HG02884 (cell line): Measurements from ENCODE around the gene FLNC.

ENCODE experiments used
- ATAC-seq: cut with Tn5 transposase; IDR thresholded peaks from one replicate; pipeline ENCODE4 v1.9.1; 2021; ENCODE audit warnings: mild to moderate bottlenecking, moderate library complexity; ENCODE audit not compliant: unreplicated experiment

Gene FLNC, protein sequence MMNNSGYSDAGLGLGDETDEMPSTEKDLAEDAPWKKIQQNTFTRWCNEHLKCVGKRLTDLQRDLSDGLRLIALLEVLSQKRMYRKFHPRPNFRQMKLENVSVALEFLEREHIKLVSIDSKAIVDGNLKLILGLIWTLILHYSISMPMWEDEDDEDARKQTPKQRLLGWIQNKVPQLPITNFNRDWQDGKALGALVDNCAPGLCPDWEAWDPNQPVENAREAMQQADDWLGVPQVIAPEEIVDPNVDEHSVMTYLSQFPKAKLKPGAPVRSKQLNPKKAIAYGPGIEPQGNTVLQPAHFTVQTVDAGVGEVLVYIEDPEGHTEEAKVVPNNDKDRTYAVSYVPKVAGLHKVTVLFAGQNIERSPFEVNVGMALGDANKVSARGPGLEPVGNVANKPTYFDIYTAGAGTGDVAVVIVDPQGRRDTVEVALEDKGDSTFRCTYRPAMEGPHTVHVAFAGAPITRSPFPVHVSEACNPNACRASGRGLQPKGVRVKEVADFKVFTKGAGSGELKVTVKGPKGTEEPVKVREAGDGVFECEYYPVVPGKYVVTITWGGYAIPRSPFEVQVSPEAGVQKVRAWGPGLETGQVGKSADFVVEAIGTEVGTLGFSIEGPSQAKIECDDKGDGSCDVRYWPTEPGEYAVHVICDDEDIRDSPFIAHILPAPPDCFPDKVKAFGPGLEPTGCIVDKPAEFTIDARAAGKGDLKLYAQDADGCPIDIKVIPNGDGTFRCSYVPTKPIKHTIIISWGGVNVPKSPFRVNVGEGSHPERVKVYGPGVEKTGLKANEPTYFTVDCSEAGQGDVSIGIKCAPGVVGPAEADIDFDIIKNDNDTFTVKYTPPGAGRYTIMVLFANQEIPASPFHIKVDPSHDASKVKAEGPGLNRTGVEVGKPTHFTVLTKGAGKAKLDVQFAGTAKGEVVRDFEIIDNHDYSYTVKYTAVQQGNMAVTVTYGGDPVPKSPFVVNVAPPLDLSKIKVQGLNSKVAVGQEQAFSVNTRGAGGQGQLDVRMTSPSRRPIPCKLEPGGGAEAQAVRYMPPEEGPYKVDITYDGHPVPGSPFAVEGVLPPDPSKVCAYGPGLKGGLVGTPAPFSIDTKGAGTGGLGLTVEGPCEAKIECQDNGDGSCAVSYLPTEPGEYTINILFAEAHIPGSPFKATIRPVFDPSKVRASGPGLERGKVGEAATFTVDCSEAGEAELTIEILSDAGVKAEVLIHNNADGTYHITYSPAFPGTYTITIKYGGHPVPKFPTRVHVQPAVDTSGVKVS (N-terminal part only)

GRCh38 chr7:128830231-128831177 lies at the start of gene FLNC:
Gene FLNC, plus strand, starts transcription at chr7:128830406. Its CDS starts 232 bp downstream, at chr7:128830638.
- ATAC-seq = no peak

GRCh38 chr7:128781126-128781525 lies 49.1 kb upstream of the FLNC start:
- ATAC-seq = no peak

- ATAC-seq = no peak
Measured at GRCh38 chr7:128781851-128782250, 48.4 kb upstream of the FLNC start.

DNA sequence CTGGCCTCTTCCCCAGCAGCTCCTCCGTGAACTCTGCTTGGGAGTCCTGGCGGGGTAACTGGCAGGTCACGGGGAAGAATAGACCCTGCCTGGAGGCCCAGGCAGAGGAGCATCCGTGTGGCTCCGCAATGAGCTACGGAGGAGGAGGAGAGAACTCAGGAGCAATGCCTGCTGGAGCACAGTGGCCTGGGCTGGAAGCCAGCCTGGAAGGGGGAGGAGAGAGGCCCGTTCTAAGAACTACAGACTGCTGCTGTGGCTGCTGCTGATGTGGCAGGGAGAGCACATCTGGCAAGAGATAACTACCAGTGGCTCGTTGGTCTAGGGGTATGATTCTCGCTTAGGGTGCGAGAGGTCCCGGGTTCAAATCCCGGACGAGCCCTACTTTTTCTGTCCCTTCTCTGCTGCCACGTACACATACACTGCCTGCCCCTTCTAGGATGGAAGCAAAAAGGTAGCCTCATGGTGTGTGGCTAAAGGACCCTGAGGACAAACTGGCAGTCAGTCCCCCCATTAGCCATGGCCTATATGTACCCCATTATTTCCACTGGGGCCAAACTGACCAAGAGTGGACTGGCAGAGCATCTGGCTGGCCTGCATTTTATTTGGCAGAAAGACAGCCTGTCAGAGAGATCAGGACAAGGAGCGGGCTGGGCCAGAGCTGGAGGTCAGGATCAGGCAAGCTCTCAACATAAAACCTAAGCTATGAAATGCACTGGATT lies 46.9 kb upstream of the FLNC start:
- ATAC-seq = no peak

- no peak for ATAC-seq
Measured at GRCh38 chr7:128785738-128786137, 44.5 kb upstream of the FLNC start.

- no peak for ATAC-seq
Measured at GRCh38 chr7:128788446-128789412, 41.5 kb upstream of the FLNC start.

DNA sequence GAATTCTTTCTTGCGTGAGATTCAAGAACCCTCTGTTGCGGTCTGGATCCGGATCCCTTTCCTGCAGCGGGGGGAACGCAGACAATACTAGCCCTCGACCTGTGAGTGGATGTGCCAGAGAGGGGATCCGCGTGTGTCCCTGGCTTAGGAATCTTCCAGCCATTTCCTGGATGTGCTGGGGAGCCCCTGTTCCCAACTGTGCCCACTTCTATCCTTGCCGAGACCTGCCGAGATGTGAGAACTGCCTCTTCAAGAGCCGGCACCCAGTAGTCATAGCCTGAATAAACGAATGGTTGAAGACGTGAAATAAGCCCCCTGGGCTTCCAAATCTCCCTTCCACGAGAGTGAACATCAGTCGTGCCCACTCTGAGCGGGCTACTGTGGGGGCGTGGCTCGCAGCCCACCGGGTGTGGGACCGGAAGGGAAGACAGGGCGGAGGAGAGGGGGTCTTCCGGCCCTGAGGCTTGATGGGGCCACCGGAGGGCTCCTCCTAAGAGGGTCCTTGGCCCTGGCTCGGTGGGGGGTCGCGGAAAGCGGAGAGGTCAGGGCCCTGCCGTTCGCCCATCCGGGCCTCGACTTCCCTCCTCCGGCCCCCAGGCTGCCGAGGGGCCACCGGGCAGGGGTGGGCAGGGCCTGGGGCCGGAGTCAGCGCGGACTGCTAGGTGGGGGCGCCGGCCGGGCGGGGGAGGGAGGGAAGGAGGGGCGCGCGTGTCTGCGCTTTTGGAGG lies 39.7 kb upstream of the FLNC start:
- ATAC-seq = no peak

- peak; percentile 76 for ATAC-seq
Measured at GRCh38 chr7:128791121-128791971, 38.9 kb upstream of the FLNC start, which contains the start of gene CCDC136. Gene CCDC136, plus strand, starts transcription at chr7:128791968. Its CDS starts 444 bp downstream, at chr7:128792412.

- no peak for ATAC-seq
Measured at GRCh38 chr7:128791972-128792327, 38.3 kb upstream of the FLNC start.

- no peak for ATAC-seq
Measured at GRCh38 chr7:128792471-128793180, 37.6 kb upstream of the FLNC start.

DNA sequence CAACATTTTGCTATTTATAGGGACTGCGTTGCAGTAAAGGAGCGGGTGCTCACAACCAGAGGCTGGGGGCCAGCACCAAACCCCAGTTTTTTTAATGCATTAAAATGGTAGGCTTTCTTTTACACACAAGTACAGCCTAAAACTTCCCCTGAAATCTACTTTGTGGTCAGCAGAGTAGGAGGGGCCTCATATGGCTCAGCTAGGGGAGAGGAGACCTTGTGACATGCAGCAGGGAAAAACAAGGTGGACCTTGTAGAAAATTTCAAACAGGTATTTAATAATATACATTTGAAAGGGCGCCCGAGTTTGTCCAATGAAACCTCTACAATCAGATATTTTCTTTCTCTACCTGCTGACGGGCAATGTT lies 37.0 kb upstream of the FLNC start:
- no peak for ATAC-seq

DNA sequence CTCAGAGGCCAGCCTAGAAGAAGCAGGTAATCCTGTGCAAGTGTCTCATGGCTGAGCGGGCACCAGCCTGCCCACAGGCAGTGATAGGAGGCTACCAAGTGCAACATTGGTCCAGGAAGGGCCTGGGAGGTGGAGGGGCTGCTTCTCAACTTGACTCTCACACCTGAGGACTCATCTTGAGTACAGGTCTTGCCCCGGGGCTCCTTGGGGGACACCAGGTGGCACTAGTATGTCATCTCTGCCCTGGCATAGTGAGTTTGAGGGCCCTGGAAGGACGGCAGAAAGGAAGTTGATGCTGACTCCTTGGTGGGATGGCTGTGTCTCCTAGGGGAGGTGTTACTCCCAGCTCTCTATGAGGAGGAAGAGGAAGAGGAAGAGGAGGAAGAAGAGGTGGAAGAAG lies 36.2 kb upstream of the FLNC start:
- ATAC-seq = no peak

- no peak for ATAC-seq
Measured at GRCh38 chr7:128794436-128794835, 35.8 kb upstream of the FLNC start.

DNA sequence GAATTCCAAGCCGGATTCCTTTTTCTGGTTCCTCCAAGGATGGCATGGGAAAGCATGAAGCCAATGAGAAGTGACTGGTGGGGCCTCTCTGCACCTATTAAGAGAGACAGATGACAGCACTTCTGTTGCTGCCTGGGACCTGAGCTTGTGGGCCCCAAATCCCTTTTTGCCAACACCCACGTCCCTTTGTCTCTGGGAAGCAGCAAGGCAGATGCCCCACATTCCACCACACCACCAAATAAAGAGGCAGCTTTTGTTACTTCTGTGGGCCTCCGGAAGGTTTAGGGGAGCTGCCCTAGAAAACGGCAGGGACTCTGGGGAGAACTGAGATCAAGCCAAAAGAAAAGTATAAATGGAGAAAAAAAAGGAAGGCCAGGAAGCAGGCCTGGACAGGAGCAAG lies 35.1 kb upstream of the FLNC start:
- no peak for ATAC-seq

GRCh38 chr7:128796327-128796726 lies 33.9 kb upstream of the FLNC start:
- ATAC-seq = no peak

DNA sequence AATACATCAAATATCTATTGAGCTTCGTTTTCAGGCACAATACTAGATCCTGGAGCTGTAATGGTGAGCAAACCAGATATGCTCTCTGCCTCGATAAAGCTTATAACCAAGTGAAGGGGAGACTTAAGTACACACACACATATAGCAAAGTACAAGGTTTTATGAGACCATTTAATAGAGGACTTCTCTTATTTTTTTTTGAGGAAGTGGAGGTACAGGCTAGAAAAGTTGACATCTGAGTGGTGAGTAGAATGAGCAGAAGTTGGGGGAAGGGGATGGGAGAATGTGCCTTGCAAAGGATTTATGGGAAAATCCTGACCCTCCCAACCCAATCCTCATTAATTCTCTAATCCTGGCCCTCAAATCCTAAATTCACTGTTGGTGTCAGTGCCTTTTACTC lies 30.8 kb upstream of the FLNC start:
- ATAC-seq = no peak
